ENCODE data around the gene SERPINE1.

SERPINE1 gene

DNA sequence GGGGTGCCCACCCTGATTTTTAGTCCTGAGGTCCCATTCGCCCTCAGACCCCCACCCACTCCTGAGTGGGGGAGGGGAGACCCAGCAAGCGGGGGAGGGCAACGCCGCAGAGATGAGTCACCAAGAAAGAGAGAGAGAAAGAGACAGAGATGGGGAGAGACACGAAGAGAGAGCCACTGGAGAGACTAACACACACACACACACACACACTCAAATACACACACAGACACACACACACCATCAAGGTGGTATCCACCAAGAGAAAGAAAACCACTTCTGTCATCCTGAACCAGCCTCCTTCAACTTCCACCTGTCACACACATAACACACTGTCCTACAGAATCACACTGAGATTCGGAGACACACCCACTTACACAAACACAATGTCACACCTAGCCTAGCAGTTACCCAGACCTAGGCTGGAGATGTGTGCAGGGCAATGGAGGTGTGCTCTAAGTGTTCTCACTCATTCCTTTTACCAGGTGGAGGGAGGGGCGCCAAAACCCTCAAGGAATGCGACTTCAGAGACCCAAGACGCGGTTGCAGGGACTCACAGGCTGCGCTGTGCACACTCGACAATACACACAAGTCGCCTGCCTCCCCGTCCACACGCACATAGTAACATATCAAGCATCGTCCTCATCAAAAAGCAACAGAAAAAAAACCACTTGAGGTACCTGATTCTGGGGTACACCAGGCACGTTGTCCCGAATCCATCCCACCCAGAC, 42.4 kb downstream of the SERPINE1 start:
- DNase-seq (ENCODE audit: low read depth, low spot score), result no peak

DNA sequence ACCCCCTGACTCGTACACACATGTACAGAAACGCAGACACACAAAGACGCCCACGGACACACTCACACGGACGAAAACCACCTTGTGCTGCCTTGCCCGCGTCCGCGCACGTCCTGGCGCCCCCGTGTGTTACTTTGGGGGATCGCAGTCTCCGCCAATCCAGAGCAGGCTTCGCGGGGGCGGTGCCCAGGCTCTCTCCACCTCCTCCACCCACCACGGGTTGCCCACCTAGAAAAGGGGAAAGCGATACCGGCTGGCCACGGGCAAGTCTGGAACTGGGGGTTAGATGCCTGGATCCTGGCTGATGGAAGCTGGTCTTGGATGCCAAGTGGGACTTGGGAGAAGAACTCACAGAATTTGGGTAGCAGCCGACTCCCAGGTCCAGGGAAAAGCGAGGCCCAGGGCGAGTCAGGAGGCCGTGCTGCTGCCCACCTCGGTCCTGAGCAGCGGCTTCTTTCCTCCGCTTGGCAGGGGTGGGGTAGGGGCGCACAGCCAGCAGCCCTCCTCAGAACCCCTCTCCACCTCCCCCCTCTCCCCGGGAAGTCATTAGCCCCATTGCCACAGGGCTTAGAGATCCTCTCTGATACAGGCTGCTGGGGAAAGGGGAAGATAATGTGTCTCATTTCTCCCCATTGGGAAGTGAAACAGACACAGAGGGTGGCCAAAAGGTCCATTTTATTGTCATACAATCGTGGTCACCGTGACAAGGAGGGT, 43.1 kb downstream of the SERPINE1 start:
- DNase-seq (ENCODE audit: low read depth, low spot score), result no peak

DNA sequence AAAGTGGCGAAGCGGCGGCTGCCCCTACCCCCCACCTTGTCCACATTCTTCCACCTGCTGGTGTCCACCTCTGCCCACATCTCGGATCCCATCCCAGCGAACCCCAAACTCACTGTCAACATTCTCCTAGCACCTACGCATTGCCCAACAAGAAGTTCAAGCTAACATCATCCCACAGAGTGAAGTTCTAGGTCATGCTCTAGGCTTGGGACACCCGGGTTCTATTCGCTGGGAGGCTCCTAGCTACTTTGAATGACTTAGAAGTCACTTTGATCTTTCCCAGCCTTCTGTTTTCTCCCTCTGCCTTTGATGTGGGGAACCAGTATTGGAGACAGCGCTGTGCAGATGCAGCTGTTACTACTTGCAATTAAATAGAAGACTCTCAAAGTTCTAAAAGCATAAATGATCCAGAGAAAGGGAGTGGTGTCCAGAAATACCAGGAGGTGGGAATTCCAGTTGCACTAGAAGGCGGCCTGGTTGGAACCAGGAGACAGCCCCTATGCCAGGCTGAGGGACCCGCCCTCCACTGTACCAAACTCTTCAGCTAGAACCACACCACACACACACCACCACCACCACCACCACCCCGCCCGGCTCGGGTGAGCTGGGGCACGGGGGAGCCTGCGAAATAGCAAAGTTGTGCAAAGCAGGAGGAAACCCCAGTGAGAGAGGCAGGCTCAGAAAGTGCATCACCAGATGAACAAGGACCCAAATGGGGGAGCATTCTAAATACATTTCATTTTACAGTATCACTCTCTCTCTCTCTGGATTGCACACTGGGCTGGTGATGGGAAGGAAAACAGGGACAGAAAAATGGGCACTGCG, 43.9 kb downstream of the SERPINE1 start:
- no peak for DNase-seq (ENCODE audit: low read depth, low spot score)

DNA sequence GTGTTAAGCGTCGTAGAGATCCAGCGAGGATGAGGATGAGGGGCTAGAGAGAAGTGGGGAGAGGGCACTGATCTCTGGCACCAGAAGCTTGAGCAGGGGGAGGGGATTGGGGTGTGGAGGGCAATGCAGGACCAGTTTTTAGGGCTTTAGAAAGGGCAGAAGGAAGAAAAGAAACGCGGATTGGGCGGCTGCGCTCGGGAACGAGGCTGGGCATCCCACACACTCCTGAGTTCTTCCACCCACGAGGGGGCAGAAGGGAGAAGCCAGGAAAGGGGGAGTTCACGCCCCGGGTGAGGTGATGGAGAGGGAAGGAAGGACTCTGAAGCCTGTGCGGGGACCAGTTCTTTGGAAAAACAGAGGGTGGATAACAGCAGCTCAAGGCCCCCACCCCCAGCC, 44.5 kb downstream of the SERPINE1 start:
- DNase-seq (ENCODE audit: low read depth, low spot score), result no peak

DNA sequence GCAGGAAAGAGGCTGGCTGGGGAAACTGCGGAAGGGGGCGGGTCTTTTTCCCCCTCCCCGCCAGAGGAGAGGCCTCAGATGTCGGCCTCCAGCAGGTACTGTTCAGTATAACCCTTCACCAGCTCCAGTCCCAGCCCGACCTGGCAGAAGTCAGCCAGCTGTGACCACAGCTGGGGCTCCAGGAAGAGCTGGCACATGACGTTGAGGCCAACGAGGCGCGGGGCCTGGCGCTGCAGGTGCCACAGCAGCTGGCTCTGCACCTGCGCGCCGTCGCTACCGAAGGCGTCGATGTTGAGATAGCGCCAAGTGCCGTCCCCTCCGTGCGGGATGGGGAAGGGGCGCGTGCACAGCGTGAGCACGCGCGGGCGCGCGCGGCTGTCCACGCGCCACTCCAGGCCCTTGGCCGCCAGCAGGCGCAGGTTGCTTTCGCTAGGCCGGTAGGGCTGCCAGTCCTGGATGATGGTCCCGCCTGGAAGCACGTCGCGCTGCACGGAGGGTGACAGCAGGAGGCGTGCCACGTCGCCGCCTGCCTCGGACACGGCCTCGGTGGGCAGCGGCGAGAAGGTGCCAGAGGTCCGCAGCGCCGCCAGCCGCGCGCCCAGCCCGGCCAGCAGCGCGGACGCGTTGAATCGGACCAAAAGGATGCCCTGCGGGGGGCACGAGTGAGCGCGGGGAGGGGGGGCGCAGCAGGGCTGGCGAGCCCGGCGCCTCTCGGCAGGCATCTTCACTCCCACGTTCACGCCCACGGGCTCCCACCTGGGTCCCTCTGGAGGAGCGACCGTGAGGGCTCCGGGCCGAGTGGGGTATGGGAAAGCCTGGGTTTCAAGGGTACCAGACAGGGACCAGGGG, 45.3 kb downstream of the SERPINE1 start:
- DNase-seq (ENCODE audit: low read depth, low spot score), result no peak

DNA sequence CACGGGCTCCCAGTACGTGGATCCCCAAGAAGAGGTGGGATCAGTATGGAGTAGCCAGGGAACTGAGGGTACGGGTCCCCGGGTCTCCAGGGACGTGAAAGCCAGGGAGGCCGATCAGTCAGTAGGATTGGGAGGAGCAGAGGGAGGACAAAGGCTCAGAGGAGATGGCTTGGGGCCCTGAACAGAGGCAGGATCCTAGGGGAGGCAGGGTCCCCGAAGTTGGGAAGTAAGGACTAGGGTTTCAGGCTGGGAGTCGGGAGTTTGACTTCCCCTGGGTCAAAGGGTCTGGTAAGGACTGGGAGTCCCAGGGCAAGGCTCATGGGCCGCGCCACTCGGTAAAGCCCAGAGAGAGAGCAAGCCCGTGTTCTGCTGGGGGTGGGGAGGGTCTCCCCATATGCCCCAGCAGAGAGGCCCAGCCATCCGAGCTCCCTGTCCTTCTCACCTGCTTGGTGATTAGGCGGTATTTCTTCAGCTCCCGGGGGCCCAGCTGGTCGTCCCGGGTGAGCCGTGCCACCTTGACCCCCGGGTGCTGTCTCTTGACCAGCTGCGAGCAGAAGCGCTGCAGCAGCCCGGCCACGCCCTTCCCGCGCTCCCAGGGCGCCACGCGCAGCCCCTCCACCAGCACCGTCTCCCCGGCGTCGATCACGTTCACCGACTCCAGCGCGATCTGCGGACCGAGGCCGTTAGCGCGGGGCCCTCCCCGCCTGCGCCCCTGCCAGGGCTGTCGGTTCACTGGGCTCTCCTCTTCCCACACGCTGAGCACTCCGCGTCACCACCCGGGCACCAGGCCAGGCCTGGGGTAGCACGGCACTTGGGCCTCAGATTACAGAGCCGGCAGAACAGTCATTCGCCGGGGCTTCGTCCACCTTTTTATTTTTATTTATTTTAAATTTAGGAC, 46.2 kb downstream of the SERPINE1 start:
- peak; percentile 51 for DNase-seq (ENCODE audit: low read depth, low spot score)

DNA sequence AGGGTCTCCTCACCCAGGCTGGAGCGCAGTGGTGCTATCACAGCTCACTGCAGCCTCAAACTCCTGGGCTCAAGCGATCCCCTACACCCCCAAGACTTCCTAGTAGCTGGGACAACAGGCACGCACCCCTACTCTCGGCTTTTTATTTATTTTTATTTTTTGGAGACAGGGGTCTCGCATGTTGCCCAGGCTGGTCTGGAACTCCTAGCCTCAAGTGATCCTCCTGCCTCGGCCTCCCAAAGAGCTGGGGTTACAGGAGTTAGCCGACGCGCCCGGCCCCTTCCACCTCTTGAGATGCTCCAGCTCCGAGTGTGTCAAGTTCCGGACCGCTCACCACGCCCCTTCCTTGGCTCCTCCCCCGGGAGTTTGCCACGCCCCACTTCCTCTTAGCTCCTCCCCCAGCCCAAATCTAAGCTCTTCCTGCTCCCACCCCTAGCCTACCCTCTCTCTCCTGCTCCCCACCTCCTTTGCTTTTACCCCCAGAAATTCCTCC, 46.9 kb downstream of the SERPINE1 start:
- DNase-seq (ENCODE audit: low read depth, low spot score), result no peak

DNA sequence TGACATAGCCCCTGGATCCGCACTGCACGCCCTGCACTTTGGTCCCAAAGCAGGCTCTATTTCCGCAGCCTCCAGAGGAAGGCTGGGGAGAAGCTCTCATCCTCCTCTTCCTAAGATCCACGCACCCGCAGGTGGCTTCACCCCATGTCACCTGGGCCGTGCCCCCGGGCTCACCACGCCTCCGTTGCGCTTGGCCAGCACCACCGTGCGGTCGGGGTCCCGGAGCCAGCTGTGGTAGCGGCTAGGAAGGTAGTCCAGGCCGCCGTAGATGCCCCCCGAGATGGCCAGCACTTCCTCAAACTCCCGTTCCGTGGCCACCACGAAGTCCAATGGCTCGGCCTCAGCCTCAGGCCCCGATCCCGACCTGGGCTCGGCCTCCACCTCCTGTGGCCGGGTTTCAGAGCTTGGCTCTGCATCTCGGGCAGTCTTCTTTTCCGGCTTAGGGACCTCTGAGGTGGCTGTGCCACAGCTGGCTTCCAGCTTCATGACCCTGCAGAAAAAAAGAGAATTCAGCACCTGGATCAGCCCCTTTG, 47.5 kb downstream of the SERPINE1 start:
- no peak for DNase-seq (ENCODE audit: low read depth, low spot score)

DNA sequence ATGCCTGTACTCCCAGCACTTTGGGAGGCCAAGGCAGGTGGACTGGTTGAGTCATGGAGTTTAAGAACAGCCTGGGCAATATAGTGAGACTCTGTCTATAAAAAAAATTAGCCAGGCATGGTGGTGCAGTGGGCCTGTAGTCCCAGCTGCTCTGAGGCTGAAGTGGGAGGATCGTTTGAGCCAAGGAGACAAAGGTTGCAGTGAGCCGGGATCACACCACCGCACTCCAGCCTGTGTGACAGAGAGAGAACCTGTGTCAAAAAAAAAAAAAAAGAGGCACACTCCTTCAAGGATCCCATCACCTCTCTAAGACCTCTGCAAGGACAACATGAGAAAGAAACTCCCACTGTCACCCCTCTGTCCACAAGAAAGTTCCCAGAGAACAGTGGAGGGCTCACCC, 48.8 kb downstream of the SERPINE1 start:
- DNase-seq (ENCODE audit: low read depth, low spot score), result no peak

DNA sequence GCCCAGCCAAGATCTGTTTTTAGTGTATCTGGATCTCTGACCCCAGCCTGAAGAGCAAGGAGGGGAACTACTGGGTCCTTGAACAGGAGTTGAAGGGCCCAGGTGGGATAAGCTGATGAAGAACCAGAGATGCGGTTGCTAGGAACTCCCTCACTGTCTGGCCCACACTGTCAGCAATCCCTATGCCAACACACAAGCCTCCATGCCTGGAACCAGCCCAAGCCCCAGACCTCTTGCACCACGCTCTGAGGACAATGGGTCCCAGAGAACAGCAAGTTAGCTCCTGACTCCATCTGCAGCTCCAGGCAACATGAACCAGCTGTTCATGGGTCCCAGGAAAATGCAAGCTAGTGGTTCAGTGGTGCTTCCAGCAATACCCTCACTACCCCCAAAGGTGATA, 50.7 kb downstream of the SERPINE1 start:
- no peak for DNase-seq (ENCODE audit: low read depth, low spot score)

DNA sequence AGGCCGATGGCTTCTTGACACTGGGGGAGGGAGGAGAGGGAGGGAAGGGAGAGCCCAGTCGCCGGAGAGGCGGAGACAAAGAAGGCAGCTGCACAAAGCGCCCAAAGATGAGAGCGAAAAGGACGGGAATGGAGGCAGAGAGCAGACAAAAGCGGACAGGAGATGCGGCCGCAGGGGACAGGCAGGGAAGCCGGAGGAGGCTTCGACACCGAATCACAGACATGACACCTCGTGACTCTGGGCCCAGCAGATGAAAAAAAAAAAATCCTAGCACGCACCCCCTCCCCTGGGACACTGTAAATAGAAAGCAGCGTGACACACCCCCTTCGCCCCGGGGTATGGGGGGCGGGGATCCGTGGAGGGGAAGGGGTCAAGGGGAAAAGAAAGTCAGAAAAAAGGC, 52.2 kb downstream of the SERPINE1 start:
- DNase-seq (ENCODE audit: low read depth, low spot score), result no peak

DNA sequence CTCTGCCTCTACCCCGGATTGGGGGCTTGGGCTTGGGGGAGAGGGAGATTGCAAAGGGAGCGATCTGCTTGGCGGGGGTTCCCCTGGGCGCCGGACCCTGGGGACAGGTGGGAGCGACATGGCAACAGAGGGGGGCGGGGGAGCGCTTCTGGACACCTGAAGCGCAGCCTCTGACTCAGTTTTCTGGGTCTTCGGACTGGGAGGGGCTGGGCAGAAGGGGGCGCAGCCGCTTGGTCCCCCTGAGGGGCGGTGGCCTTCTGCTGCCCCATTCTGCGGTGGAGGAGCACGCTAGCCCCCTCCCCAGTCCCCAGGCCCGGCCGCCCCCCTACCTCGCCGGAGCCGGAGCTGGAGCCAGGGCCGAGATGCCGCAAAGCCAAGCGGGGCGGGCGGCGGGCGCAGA, 52.8 kb downstream of the SERPINE1 start:
- no peak for DNase-seq (ENCODE audit: low read depth, low spot score)

DNA sequence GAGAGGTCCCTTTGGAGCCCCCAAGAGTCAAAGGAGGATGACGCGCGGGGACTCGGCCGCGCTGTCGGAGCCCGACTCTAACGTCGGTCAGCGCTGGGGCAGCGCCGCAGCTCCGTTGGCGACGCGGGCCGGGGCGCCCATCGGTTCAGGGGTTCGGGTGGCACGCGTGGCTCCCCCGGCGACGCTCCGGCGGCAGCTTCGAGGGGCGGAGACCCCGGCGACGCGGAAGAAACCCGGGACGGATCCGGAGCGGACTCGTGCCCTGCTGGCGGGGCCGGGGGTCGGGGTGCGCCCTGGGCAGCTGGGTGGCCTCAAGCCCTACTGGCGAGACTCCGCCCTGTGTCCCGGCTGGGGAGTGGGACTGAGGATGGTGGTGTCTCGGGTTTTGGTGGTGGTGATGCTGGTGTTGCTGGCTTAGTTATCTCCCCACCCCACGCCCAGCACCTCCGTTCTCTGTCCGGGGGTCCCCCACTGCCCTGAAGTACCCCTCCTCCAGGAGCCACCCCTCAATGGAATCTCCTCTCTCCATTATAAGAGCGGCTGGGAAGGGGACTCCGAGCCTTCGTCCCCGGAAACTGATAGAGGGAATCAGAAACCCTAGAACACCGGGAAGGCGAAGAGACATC, 53.3 kb downstream of the SERPINE1 start, which contains the start of gene NAT16:
Gene NAT16 (minus strand): TSS at position 164 of the 626 bp plus-strand sequence. CDS start 5,486 bp downstream, outside the sequence.
- DNase-seq (ENCODE audit: low read depth, low spot score), result no peak

DNA sequence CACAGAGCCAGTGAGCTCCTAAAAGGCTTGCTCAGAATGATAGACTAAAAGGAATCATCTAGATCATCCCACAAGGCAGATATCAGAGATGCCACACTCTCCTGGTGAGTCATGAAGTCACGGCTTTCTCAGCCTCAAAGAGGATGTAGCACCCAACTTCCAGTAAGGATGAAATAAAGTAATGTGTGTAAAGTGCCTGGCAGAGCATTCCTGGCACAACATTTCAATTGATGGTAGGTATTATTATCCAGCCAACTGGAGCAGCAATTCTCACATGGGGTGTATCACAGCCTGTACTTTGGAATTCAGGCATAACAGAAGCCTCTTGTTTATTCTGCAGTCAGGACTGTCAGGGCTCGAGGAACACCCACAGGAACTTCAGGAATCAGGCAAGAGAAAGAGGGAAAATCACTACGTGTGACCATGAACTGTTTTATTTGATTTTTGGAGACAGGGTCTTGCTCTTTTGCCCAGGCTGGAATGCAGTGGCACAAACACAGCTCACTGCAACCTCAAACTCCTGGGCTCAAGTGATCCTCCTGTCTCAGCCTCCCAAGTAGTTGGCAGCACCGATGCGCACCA, 58.4 kb downstream of the SERPINE1 start:
- DNase-seq (ENCODE audit: low read depth, low spot score), result no peak

DNA sequence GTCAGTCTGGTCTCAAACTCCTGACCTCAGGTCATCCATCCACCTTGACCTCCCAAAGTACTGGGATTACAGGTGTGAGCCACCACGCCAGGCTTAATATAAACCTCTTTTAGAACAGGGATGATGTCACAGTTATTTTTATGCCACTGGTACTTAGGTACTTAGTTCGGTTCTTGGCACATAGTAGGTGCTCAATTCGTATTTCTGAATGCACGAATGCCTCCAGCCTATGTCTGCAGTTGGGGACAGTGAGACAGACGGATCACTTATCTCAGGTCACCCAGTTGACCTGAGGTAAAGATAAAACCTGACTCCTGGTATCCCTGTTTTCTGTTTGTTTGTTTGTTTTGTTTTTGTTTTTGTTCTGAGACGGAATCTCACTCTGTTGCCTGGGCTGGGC, 59.3 kb downstream of the SERPINE1 start:
- DNase-seq (ENCODE audit: low read depth, low spot score), result no peak

DNA sequence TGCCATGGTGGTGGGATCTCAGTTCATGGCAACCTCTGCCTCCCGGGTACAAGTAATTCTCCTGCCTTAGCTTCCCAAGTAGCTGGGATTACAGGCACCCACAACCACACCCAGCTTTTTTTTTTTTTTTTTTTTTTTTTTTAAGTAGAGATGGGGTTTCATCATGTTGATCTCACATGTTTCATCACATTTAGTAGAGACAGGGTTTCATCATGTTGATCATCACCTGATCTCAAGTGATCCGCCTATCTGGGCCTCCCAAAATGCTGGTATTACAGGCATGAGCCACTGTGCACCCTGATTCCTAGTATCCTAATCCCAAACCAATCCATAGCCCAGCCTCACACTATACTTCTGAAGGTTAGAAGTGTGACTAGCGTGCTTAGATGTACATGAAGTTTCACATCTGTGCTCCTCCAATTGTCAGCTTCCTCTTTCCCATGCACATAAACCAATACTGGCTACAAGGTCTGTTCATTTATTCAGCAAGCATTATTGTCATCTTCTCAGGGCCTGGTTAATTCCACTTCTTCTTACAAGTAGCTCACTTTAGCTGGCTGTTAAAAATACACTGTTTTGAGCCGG, 60.0 kb downstream of the SERPINE1 start:
- no peak for DNase-seq (ENCODE audit: low read depth, low spot score)
